GM12878 (cell line): ENCODE data around the gene PRDM16. TPM values are rescaled to one million over a fixed set of nuclear protein-coding genes. Genes with fewer than 3 reads are reported as not detected.

Source experiments
- ATAC-seq: fragments of 200-7000 bp; cut with Tn5 transposase; 3 replicates; pipeline ENCODE4 v1.9.1; 2020; ENCODE audit warnings: mild to moderate bottlenecking, moderate library complexity
- BruUV-seq: library from RNA; stranded (reverse); fragments of 400-500 nt; replicated peaks from 2 replicates; lab custom pipeline; 2021; lab: Mats Ljungman, UMichigan
- CTCF ChIA-PET: fragments of 300-600 bp; sonication (Branson Sonifier 250); formaldehyde crosslinking; extraction: SDS; loops from one replicate; lab custom pipeline; 2021; ENCODE audit warnings: inconsistent platforms; lab: Yijun Ruan, JAX
- POLR2A ChIA-PET: fragments of 350-600 bp; formaldehyde crosslinking; extraction: SDS; loops from one replicate; lab custom pipeline; 2021; ENCODE audit warnings: inconsistent platforms; lab: Charles Lee
- RAD21 ChIA-PET: fragments of 300-600 bp; sonication (Branson Sonifier 250); formaldehyde crosslinking; loops from one replicate; lab custom pipeline; 2023; ENCODE audit warnings: antibody characterized with exemption; ENCODE audit not compliant: unreplicated experiment; lab: Charles Lee
- SMC1A ChIA-PET: fragments of 300-600 bp; sonication (Branson Sonifier 250); formaldehyde crosslinking; loops from one replicate; lab custom pipeline; 2023; ENCODE audit not compliant: unreplicated experiment, uncharacterized antibody; lab: Charles Lee
- DNase-seq: peaks from one replicate; pipeline ENCODE4 v3.0.0-alpha.2; 2011; ENCODE audit warnings: low read depth, low spot score
- FAIRE-seq: peaks from 3 replicates; lab custom pipeline; 2011; peaks lifted over from hg19 to GRCh38; lab: Jason Lieb, UNC
- H2AFZ ChIP-seq: 2 replicates; pipeline ENCODE4 v1.6.0; 2011; ENCODE audit warnings: low read depth, low read length, control low read depth; ENCODE audit not compliant: control insufficient read depth
- H3K27ac ChIP-seq: 2 replicates; pipeline ENCODE4 v1.5.1; 2011; ENCODE audit warnings: control low read depth; ENCODE audit not compliant: control insufficient read depth, insufficient read depth
- H3K27me3 ChIP-seq, 2 experiments: replicated peaks in 1 of 2; 2 replicates each; pipeline versions ENCODE4 v1.6.0 to v1.6.1; 2011; ENCODE audit warnings: low read length in 1 of 2; ENCODE audit not compliant: control insufficient read depth in 2 of 2, insufficient read depth in 2 of 2
- H3K36me3 ChIP-seq, 2 experiments: 2 replicates each; pipeline ENCODE4 v1.5.1; 2011; ENCODE audit warnings: low read length in 1 of 2; ENCODE audit not compliant: control insufficient read depth in 2 of 2, insufficient read depth in 2 of 2
- H3K4me1 ChIP-seq: 2 replicates; pipeline ENCODE4 v1.6.1; 2011; ENCODE audit warnings: mild to moderate bottlenecking, low read length, moderate library complexity, mixed read lengths; ENCODE audit not compliant: control insufficient read depth, insufficient read depth
- H3K4me2 ChIP-seq: 2 replicates; pipeline ENCODE4 v1.6.0; 2011; ENCODE audit warnings: control low read depth; ENCODE audit not compliant: control insufficient read depth, insufficient read depth
- H3K4me3 ChIP-seq: fragments of 200-600 bp; sonication (generic); 2 replicates; pipeline ENCODE4 v1.5.1; 2016
- H3K79me2 ChIP-seq: 2 replicates; pipeline ENCODE4 v1.6.0; 2011; ENCODE audit warnings: low read length; ENCODE audit not compliant: control insufficient read depth, insufficient read depth
- H3K9ac ChIP-seq: 2 replicates; pipeline ENCODE4 v1.8.0; 2011; ENCODE audit warnings: low read length, control low read depth, mixed read lengths; ENCODE audit not compliant: control insufficient read depth, insufficient read depth
- H3K9me3 ChIP-seq: replicated peaks from 3 replicates; pipeline ENCODE4 v1.5.1; 2011; ENCODE audit warnings: mild to moderate bottlenecking, low read length; ENCODE audit not compliant: control insufficient read depth, insufficient read depth
- H4K20me1 ChIP-seq: 2 replicates; pipeline ENCODE4 v1.6.0; 2011; ENCODE audit not compliant: control insufficient read depth, insufficient read depth
- CREM ChIP-seq: IDR thresholded peaks from 2 replicates; pipeline ENCODE4 v1.6.1; 2014; ENCODE audit warnings: antibody characterized with exemption, low read depth
- CTCF ChIP-seq, 3 experiments: IDR thresholded peaks in 2 of 3; conservative IDR thresholded peaks in 1 of 3; 2 replicates each; pipeline ENCODE4 v1.5.1; 2011; ENCODE audit warnings: low read depth in 3 of 3, low read length in 3 of 3, mild to moderate bottlenecking in 3 of 3, control low read depth in 2 of 3, moderate library complexity in 2 of 3, inconsistent platforms in 1 of 3, mixed read lengths in 1 of 3; ENCODE audit not compliant: control insufficient read depth in 2 of 3, insufficient read depth in 1 of 3; ENCODE audit errors: extremely low read depth in 1 of 3
- ETV6 ChIP-seq, 2 experiments: fragments of 450-650 bp in 1 of 2; IDR thresholded peaks in 1 of 2; conservative IDR thresholded peaks in 1 of 2; 2 replicates each; pipeline ENCODE4 v1.6.1; 2014; ENCODE audit warnings: antibody characterized with exemption in 1 of 2, borderline replicate concordance in 1 of 2, low read depth in 1 of 2, mild to moderate bottlenecking in 1 of 2, moderate library complexity in 1 of 2
- HDAC2 ChIP-seq: fragments of 200-600 bp; sonication (generic); IDR thresholded peaks from 2 replicates; pipeline ENCODE4 v1.6.1; 2017
- HDGF ChIP-seq: fragments of 450-650 bp; IDR thresholded peaks from 2 replicates; pipeline ENCODE4 v1.6.1; 2016; ENCODE audit warnings: antibody characterized with exemption
- HSF1 ChIP-seq: fragments of 150-350 bp; IDR thresholded peaks from 2 replicates; pipeline ENCODE4 v1.6.1; 2014; ENCODE audit warnings: mild to moderate bottlenecking, low read depth, low read length
- IRF3 ChIP-seq: fragments of 450-650 bp; IDR thresholded peaks from 2 replicates; pipeline ENCODE4 v1.6.1; 2014; ENCODE audit warnings: mild to moderate bottlenecking
- JUND ChIP-seq: IDR thresholded peaks from 2 replicates; pipeline ENCODE4 v1.6.1; 2012; ENCODE audit warnings: low read depth, mild to moderate bottlenecking, low read length, improper control_type of control experiment, moderate library complexity
- LARP7 ChIP-seq: fragments of 450-650 bp; IDR thresholded peaks from 2 replicates; pipeline ENCODE4 v1.6.1; 2017; ENCODE audit warnings: mild to moderate bottlenecking
- MTA2 ChIP-seq: fragments of 450-650 bp; IDR thresholded peaks from 2 replicates; pipeline ENCODE4 v1.6.1; 2016; ENCODE audit warnings: low read depth, mild to moderate bottlenecking, moderate library complexity
- MYC ChIP-seq: IDR thresholded peaks from 2 replicates; pipeline ENCODE4 v1.6.1; 2011; ENCODE audit warnings: mild to moderate bottlenecking, low read length, moderate library complexity, inconsistent platforms; ENCODE audit not compliant: insufficient read depth, insufficient replicate concordance, insufficient read length, severe bottlenecking
- NFYA ChIP-seq: IDR thresholded peaks from 2 replicates; pipeline ENCODE4 v1.6.1; 2011; ENCODE audit warnings: low read depth, mild to moderate bottlenecking, low read length, improper control_type of control experiment, borderline replicate concordance
- PAX5 ChIP-seq: IDR thresholded peaks from 2 replicates; pipeline ENCODE4 v1.6.1; 2011; ENCODE audit warnings: low read depth, low read length, borderline replicate concordance
- RELA ChIP-seq: fragments of 450-650 bp; IDR thresholded peaks from 2 replicates; pipeline ENCODE4 v1.8.0; 2014; ENCODE audit warnings: borderline replicate concordance; ENCODE audit not compliant: partially characterized antibody
- SMARCA5 ChIP-seq: fragments of 450-650 bp; IDR thresholded peaks from 2 replicates; pipeline ENCODE4 v1.6.1; 2017; ENCODE audit warnings: mild to moderate bottlenecking
- SREBF1 ChIP-seq: IDR thresholded peaks from 2 replicates; pipeline ENCODE4 v1.6.1; 2012; ENCODE audit warnings: mild to moderate bottlenecking, low read length
- ZNF207 ChIP-seq: fragments of 450-650 bp; IDR thresholded peaks from 2 replicates; pipeline ENCODE4 v1.6.1; 2014; ENCODE audit warnings: antibody characterized with exemption, mild to moderate bottlenecking, borderline replicate concordance
- ZNF622 ChIP-seq: fragments of 450-650 bp; IDR thresholded peaks from 2 replicates; pipeline ENCODE4 v1.6.1; 2017; ENCODE audit warnings: mild to moderate bottlenecking, inconsistent platforms
- ZSCAN29 ChIP-seq: fragments of 450-650 bp; IDR thresholded peaks from 2 replicates; pipeline ENCODE4 v1.6.1; 2017; ENCODE audit warnings: mild to moderate bottlenecking, moderate library complexity
- WGBS: methylation state at CpG from one replicate; pipeline ENCODE4 v1.1.6; 2016; ENCODE audit warnings: low lambda C conversion rate; ENCODE audit not compliant: insufficient replicate concordance, insufficient coverage; ENCODE audit errors: missing lambda C conversion rate; 5-methylcytosine and 5-hydroxymethylcytosine counted together
- in situ Hi-C: fragments of 300-500 bp; cut with MboI; formaldehyde crosslinking; loops from 9 replicates; pipeline ENCODE4 v1.14.3; 2018; ENCODE audit warnings: mixed read lengths
- intact Hi-C: fragments of 100-400 bp; cut with micrococcal nuclease; formaldehyde crosslinking; loops from one replicate; pipeline ENCODE4 v1.14.2; 2022; ENCODE audit not compliant: unreplicated experiment
- polyA plus RNA-seq, 11 experiments: library from polyadenylated mRNA; depleted of rRNA in 4 of 11; unstranded in 6 of 11; stranded (reverse) in 5 of 11; fragments of >200 nt; fragmentation: Nextera tagmentation in 4 of 11; fragmentation: Illumina TruSeq in 1 of 11; extraction: Ambion mirVana in 4 of 11; extraction: Trizol in 1 of 11; gene quantifications; 1 replicate in 1 of 11; 2 replicates in 10 of 11; pipeline versions ENCODE4 v1.2.1 to v1.2.3, GENCODE V29; 2011 to 2016; ENCODE audit warnings: inconsistent platforms in 2 of 11, missing spikeins in 2 of 11, low read depth in 1 of 11
- total RNA-seq, 4 experiments: library from RNA; depleted of rRNA in 3 of 4; stranded (reverse); fragments of >200 nt in 3 of 4; fragmentation: Illumina TruSeq in 1 of 4; extraction: Trizol in 1 of 4; gene quantifications; 2 replicates each; pipeline versions ENCODE4 v1.2.1 to v1.2.3, GENCODE V29; 2013 to 2021

The PRDM16 gene
- total and polyA plus RNA-seq, 10 of the 15 experiments (the other 5 are each of a cell fraction or from before 2014, with no cell fraction given), result 0.03 TPM; not detected in 9

- H3K9ac ChIP-seq, result no peak overlapping the region
- SMC1A ChIA-PET, result no interaction called here
- FAIRE-seq (no peak), ATAC-seq (no peak), DNase-seq (no peak)
- TF ChIP-seq JUND (no peak), HSF1 (no peak), ETV6 (conservative IDR thresholded peaks at IDR 0.05 in 1 of 2, IDR thresholded peaks at IDR 0.05 in 1 of 2; ENCODE audit: borderline replicate concordance in 1 of 2, low read depth in 1 of 2) (no peak), LARP7 (no peak), CTCF (IDR thresholded peaks at IDR 0.05 in 2 of 3, conservative IDR thresholded peaks at IDR 0.05 in 1 of 3; ENCODE audit: control insufficient read depth in 2 of 3, extremely low read depth in 1 of 3, insufficient read depth in 1 of 3, low read depth in 3 of 3, low read length in 3 of 3) (no peak), ZNF207 (no peak), CREM (no peak), HDAC2 (no peak), MYC (no peak), ZSCAN29 (no peak), ZNF622 (no peak), NFYA (no peak), MTA2 (no peak), HDGF (no peak), SMARCA5 (no peak), RELA (no peak), IRF3 (no peak), SREBF1 (no peak), PAX5 (no peak)
- BruUV-seq, result no TSS peak
- no peaks in the 10 kb centered on the region for H3K36me3 ChIP-seq
- no peak overlapping the region for H3K4me2 ChIP-seq
- H3K79me2 ChIP-seq, result no peaks in the 10 kb centered on the region
- no peaks in the 10 kb centered on the region for H3K9me3 ChIP-seq
- POLR2A ChIA-PET, result no interaction called here
- RAD21 ChIA-PET, result no interaction called here
- CTCF ChIA-PET, result no interaction called here
- no peaks in the 10 kb centered on the region for H3K4me1 ChIP-seq
- H3K27me3 ChIP-seq, result no peaks in the 10 kb centered on the region
- H3K4me3 ChIP-seq, result no peak overlapping the region
- no peak overlapping the region for H2AFZ ChIP-seq
- 41% methylated on average over 14 of the region's 14 CpGs for WGBS
- H4K20me1 ChIP-seq, result no peaks in the 10 kb centered on the region
- intact Hi-C loops, result no loop called here
- H3K27ac ChIP-seq, result no peak overlapping the region
- in situ Hi-C loops, result no loop called here
Measured at GRCh38 chr1:3475839-3476573, 407.0 kb downstream of the PRDM16 start.
